HG03432 (cell line): Measurements from ENCODE around the gene ATAD1.
A peak's percentile ranks its signal among the peaks of the same experiment; 100 is the strongest.
"Not testable (repeated sequence)": the region's sequence is repeated elsewhere in the genome, so short reads cannot be mapped to it uniquely, and the experiment has no call there.

Experiments used
- ATAC-seq: cut with Tn5 transposase; IDR thresholded peaks from one replicate; pipeline ENCODE4 v1.9.1; 2021; ENCODE audit warnings: mild to moderate bottlenecking, moderate library complexity; ENCODE audit not compliant: unreplicated experiment

The ATAD1 gene

GRCh38 chr10:87804939-87805569 is 13.0 kb downstream of the ATAD1 start:
- ATAC-seq: no peak

DNA sequence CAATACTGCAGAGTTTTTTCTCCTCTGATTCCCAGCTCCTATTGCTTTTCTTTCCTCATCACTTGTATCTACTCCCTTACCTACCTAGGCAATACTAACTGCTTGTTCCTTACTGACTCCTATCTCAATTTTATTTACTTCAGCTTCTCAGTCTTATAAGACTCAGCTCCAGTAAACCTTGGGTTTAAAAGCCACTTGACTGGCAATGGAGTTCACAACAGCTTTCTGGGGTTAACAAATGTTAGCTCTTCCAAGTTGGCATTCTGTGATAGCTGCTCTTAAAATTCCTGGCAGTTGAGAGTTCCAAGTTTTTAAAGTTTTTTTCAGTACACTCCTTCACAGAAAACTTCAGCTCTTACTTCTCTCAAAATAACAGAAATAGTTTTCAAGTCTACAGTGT is 14.2 kb downstream of the ATAD1 start:
- no peak for ATAC-seq

- no peak for ATAC-seq
These were observed 14.7 kb downstream of the ATAD1 start for GRCh38 chr10:87803328-87803727.

- ATAC-seq: not testable (repeated sequence)
These were observed 16.1 kb downstream of the ATAD1 start for GRCh38 chr10:87801813-87802435.

DNA sequence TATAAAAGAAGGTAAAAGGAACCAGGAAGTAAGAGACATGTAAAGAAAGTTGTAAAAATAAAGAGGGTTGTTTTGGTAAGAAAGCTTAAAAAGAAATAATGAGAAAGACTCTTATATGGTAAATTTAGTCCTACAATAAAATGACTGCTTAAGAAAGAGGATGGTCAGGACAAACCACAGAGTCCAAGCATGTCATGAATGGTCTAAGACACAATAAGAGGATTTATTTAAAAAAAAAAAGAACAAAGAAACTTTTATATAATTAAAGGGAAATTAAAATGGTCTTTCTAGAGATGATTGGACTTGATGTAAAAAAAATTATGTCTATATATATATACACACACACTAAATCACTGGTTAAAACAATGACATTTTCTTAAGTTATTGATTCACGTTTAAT is 18.2 kb downstream of the ATAD1 start:
- ATAC-seq: no peak

- no peak for ATAC-seq
These were observed 19.9 kb downstream of the ATAD1 start for GRCh38 chr10:87798082-87798481.

DNA sequence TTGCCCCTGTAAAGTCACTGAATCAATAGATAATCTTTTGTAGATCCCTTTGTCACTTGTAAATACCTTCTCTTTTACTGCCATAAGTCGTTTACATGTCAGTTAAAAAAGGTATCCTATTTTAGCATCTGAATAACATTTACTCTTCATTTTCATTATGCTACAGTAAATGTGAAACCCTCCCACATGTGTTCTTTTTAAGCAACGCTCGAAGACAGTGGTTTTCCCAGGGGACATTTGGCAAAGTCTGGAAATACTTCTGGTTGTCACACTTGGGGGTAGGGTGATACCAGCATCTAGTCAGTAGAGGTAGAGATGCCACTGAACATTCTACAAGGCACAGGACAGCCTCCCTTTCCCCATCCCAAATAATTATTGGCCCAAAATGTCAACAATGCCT is 23.7 kb downstream of the ATAD1 start:
- ATAC-seq: no peak

GRCh38 chr10:87790185-87790584 is 27.8 kb downstream of the ATAD1 start:
- ATAC-seq: no peak

GRCh38 chr10:87786421-87786820 is 31.6 kb downstream of the ATAD1 start:
- no peak for ATAC-seq

DNA sequence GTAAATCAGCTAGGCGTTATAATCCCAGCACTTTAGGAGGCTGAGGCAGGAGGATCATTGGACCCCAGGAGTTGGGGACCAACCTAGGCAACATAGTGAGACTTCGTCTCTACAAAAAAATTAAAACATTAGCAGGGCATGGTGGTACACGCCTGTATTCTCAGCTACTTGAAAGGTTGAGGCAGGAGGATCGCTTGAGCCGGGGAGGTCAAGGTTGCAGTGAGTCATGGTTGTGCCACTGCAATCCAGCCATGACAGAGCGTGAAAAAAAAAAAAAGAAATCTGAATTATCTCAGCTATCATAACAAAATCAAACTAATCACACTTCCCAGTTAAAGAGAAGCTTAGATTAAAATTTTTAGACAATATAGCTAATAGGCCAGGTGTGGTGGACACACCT is 35.3 kb downstream of the ATAD1 start:
- no peak for ATAC-seq

- ATAC-seq: no peak
These were observed 36.5 kb downstream of the ATAD1 start for GRCh38 chr10:87781545-87781944.

DNA sequence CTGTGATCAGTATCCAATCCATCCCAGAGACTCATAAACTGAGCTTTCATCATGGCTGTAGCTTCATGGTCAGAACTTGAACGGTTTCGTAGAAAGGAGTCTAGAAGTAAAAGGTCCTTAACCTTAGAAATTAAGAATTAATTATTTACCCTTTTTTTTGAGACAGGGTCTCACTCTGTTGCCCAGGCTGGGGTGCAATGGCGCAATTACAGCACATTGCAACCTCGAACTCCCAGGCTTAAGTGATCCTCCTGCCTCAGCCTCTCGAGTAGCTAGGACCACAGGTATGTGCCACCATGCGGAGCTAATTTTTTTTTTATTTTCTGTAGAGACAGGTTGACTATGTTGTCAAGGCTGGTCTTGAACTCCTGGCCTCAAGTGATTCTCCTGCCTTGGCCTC is 41.7 kb downstream of the ATAD1 start:
- ATAC-seq: no peak

- ATAC-seq: no peak
These were observed 42.3 kb downstream of the ATAD1 start for GRCh38 chr10:87775766-87776165.

DNA sequence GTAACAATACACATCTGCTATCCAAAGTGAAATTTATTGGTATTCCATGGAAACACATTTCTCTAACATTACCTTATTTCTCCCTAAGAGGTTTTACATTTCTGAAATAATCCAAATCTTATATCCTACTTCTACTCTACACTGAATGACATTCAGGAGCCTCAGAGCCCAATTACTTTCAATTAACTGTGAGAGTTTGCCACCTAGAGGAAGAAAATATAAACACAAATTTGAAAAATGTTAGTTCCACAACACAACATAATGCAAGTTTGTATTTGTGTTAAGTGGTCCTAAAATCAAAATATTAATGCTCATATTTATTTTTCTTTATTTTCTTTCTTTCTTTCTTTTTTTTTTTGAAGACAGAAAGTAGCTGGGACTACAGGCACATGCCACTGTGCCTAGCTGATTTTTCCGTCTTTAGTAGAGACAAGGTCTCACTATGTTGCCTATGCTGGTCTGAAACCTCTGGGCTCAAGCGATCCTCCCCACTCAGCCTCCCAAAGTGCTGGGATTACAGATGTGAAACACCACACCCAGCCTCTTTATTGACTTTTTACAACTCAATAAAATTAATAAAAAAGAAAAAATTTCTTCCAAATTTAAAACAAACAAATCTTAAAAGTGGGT is 46.0 kb downstream of the ATAD1 start:
- no peak for ATAC-seq

GRCh38 chr10:87767253-87767652 is 50.8 kb downstream of the ATAD1 start:
- ATAC-seq: no peak

GRCh38 chr10:87765666-87766376 is 52.2 kb downstream of the ATAD1 start:
- ATAC-seq: no peak

DNA sequence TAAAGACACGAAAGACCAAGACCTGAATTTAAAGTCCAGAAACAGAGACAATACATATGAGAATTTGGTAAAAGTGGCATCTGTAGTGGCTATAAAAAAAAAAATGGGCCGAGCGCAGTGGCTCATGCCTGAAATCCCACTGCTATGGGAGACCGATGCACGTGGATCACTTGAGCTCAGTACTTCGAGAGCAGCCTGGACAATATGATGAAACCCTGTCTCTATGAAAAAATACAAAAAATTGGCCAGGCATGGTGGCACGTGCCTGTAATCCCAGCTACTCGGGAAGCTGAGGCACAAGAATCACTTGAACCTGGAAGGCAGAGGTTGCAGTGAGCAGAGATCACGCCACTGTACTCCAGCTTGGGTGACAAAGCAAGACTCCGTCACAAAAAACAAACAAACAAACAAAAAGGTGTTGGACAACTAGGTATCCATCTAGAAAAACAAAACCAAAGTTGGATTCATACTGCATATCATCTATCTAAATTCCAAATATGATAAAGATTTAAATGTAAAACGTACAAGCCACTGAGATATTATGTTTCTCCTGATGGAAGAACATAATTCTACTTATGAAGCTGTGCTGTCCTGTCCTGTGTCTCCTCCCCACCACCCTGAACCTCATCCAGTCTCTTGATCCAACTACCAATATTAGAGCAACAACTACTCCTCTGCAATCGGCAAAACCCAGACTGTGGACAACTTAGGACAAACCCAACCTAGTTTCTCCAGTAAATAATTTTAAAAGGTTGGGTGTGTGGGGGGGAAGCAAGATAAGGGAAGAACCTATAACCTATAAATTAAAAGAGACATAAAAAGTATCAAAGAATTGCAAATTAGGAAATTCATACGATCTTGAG is 53.7 kb downstream of the ATAD1 start:
- no peak for ATAC-seq

GRCh38 chr10:87763086-87763861 is 54.8 kb downstream of the ATAD1 start:
- no peak for ATAC-seq

GRCh38 chr10:87761892-87762291 is 56.1 kb downstream of the ATAD1 start:
- ATAC-seq: peak; percentile 77

GRCh38 chr10:87761153-87761552 is 56.9 kb downstream of the ATAD1 start:
- ATAC-seq: no peak
